GM18505 (cell line): ENCODE measurements around the gene MAN1B1.

Source experiments
- ATAC-seq: cut with Tn5 transposase; IDR thresholded peaks from one replicate; pipeline ENCODE4 v1.9.1; 2021; ENCODE audit not compliant: unreplicated experiment
- POLR2A ChIP-seq: IDR thresholded peaks from 4 replicates; pipeline ENCODE4 v1.6.1; 2011; ENCODE audit warnings: borderline replicate concordance; ENCODE audit not compliant: insufficient read depth, insufficient read length; ENCODE audit errors: extremely low read depth

Gene MAN1B1

GRCh38 chr9:137109250-137110146 lies 22.7 kb downstream of the MAN1B1 start:
- ATAC-seq: no peak
- no peak for TF ChIP-seq POLR2A

GRCh38 chr9:137110147-137110910 lies 23.5 kb downstream of the MAN1B1 start:
- no peak for TF ChIP-seq POLR2A
- no peak for ATAC-seq

DNA sequence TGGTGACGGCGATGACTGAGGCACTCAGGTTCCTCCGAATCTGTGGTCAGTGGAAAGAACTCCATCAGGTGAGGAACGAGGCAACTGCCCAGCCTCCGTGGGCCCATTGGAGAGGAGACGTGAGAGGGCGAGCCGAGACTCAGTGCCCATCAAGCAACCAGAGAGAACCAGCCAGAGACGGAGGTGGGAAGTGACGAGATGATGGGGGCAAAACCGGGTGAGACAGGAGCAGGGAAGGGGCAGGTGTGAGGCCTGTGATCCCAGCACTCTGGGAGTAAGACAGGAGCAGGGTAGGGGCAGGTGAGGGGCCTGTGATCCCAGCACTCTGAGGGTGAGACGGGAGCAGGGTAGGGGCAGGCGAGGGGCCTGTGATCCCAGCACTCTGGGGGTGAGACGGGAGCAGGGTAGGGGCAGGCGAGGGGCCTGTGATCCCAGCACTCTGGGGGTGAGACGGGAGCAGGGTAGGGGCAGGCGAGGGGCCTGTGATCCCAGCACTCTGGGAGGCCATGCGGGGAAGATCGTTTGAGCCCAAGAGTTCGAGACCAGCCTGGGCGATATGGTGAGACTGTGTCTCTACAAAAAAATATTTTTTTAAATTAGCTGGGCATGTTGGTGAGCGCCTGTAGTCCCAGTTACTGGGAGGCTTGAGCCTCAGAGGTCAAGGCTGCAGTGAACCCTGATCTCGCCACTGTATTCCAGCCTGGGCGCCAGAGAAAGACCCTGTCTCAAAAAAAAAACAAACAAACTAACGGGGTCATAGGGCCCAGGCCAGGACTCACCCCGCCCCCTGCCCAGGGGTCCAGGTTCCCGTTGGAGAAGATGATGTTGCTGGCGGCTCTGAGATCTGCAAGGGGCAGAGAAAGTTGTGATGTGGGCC lies 24.4 kb downstream of the MAN1B1 start:
- no peak for TF ChIP-seq POLR2A
- ATAC-seq: no peak

DNA sequence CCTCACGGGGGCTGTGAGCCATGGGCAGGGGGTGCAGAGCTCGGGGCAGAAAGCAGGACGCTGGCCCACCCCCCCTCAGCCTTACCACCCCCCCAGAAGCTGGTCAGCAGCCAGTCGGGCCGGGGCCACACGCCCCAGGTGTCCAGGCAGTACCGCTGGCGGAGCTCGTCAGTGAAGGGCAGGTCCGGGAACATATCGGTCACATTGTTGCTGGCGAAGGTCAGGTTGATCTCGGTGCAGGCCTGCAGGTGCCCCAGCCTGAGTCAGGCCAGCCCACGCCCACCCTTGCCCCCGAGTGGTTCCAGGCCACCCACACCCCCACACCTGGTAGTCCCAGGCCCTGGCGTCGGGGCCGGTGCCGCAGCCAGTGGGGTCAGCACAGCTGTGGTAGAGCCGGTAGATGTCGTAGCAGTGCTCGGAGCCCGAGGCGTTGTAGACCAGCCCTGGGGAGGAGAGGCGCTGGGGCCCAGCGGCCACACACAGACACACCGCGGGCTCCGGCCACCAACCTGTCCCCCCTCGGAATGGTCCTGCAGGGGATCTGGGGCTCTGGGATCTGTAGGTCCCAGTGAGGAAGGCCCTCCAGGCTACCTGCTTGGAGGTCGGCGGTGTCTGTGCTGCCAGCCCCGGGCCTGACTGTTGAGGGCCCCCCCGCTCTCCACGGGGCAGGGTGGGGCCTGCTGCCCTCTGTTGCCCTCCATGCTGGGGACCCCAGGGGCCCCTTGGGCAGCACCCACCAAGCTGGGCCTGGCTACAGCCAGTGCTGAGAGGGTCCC lies 25.2 kb downstream of the MAN1B1 start:
- no peak for TF ChIP-seq POLR2A
- ATAC-seq: no peak

GRCh38 chr9:137112564-137113384 lies 26.0 kb downstream of the MAN1B1 start:
- ATAC-seq: no peak
- no peak for TF ChIP-seq POLR2A

- TF ChIP-seq POLR2A: no peak
- no peak for ATAC-seq
Observed at GRCh38 chr9:137113385-137114159, 26.8 kb downstream of the MAN1B1 start.

DNA sequence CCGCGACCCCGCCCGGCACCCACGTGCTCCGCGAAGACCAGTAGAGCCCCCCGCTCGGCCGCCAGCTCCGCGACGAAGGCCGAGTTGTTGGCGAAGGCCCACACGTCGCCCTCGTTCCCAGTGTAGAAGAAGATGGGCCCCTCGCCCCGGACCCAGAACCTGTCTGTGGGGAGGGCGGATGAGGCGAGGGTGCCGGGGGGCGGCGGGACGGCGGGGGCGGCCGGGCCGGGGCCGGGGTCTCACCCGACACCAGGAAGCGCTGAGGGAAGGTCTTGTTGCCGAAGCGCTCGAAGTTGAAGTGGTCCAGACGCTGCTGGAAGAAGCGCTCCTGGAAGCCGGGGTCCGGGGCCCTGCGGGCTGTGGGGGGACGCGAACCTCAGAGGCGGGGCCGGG lies 27.4 kb downstream of the MAN1B1 start:
- TF ChIP-seq POLR2A: no peak
- ATAC-seq: no peak

GRCh38 chr9:137114613-137115393 lies 28.0 kb downstream of the MAN1B1 start, which contains the start of gene DPP7:
Gene DPP7, minus strand, starts transcription at chr9:137114733. Its CDS starts 20 bp downstream, at chr9:137114713.
- peak; percentile 61 for ATAC-seq
- TF ChIP-seq POLR2A: peak; percentile 71

DNA sequence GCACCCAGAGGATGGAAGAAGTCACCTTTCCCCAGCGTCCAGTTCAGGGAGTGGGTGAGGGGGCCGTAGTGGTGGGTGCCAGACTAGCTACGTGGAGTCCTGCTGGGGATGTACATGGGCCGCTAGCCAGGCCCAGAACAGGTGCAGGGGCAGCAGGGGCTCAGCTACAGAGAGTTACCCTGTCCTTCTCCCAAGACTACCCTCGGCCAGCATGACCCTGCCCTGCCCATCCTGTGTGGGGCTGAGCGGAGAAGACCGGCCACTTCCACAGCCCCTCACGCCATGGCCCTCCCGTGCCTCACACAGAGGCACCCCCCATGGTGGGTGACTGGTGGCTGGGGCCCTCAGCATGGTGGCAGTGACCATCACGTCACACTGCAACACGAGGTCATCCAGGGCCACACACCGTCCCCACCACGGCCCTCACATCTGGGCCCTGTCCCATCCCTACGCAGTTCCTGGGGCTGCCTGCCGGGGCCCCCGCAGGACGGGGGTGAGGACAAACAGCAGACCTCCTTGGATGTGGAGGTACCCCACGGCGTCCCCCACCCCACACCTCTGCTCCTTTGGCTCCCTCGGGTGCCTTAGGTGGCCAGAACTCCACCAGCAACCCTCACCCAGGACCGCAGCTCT lies 28.7 kb downstream of the MAN1B1 start:
- TF ChIP-seq POLR2A: no peak
- ATAC-seq: no peak

- ATAC-seq: no peak
- TF ChIP-seq POLR2A: no peak
Observed at GRCh38 chr9:137116027-137116507, 29.3 kb downstream of the MAN1B1 start.
